ENCODE data around the gene SP3. TPM values are rescaled to one million over a fixed set of nuclear protein-coding genes. Genes with fewer than 3 reads are reported as not detected.

Gene SP3
- total RNA-seq, 1 donor from 2014 or later, result 210 TPM

DNA sequence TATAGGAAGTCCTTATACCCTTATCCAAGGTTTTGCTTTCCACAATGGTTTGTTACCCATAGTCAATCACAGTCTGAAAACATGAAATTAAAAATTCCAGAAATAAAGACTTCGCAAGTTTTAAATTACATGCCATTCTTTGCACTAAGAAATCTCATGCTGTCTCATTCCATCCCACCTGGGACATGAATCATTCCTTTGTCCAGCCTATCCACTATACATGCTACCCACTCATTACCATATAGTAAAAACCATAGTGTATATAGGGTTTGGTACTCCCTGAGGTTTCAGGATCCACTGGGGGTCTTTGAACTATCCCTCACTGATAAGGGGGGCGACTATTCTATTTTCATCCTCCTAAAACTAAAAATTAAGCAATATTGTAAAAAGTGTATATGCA, 17.0 kb downstream of the SP3 start:
- DNase-seq (ENCODE audit: low spot score), result no peak
- no peak overlapping the region for H3K4me2 ChIP-seq
- H3K27ac ChIP-seq, result no peak overlapping the region
- H3K4me1 ChIP-seq, result peaks cover 29% of the 10 kb centered on the region
- H3K36me3 Mint-ChIP-seq, result peaks cover 62% of the 10 kb centered on the region
- no peaks in the 10 kb centered on the region for H3K9me3 ChIP-seq (ENCODE audit: low read depth)
- H3K27me3 ChIP-seq, result no peaks in the 10 kb centered on the region
- H3K4me1 Mint-ChIP-seq, result peaks cover 3% of the 10 kb centered on the region
- no peaks in the 10 kb centered on the region for H3F3A ChIP-seq (ENCODE audit: low read depth)
- H3K4me3 Mint-ChIP-seq, result no peak overlapping the region
- no peak overlapping the region for H3K27ac Mint-ChIP-seq
- peaks cover 100% of the 10 kb centered on the region for H3K79me2 ChIP-seq (ENCODE audit: low read depth)
- no peak overlapping the region for H3K9ac ChIP-seq
- TF ChIP-seq EZH2phosphoT487 (IDR thresholded peaks at IDR 0.05) (no peak), EZH2 (IDR thresholded peaks at IDR 0.05) (no peak)
- TF ChIP-seq, protein P1, sequence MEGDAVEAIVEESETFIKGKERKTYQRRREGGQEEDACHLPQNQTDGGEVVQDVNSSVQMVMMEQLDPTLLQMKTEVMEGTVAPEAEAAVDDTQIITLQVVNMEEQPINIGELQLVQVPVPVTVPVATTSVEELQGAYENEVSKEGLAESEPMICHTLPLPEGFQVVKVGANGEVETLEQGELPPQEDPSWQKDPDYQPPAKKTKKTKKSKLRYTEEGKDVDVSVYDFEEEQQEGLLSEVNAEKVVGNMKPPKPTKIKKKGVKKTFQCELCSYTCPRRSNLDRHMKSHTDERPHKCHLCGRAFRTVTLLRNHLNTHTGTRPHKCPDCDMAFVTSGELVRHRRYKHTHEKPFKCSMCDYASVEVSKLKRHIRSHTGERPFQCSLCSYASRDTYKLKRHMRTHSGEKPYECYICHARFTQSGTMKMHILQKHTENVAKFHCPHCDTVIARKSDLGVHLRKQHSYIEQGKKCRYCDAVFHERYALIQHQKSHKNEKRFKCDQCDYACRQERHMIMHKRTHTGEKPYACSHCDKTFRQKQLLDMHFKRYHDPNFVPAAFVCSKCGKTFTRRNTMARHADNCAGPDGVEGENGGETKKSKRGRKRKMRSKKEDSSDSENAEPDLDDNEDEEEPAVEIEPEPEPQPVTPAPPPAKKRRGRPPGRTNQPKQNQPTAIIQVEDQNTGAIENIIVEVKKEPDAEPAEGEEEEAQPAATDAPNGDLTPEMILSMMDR (IDR thresholded peaks at IDR 0.05), result no peak
- H2AFZ ChIP-seq (replicated peaks), result no peak overlapping the region
- H4K20me1 ChIP-seq (ENCODE audit: low read depth), result peaks cover 98% of the 10 kb centered on the region
- H3K9me3 Mint-ChIP-seq, result peaks cover 34% of the 10 kb centered on the region
- H3K36me3 ChIP-seq, result peaks cover 15% of the 10 kb centered on the region
- no peaks in the 10 kb centered on the region for H3K27me3 Mint-ChIP-seq (ENCODE audit: insufficient read depth, low read depth)
- no peak overlapping the region for H3K4me3 ChIP-seq

DNA sequence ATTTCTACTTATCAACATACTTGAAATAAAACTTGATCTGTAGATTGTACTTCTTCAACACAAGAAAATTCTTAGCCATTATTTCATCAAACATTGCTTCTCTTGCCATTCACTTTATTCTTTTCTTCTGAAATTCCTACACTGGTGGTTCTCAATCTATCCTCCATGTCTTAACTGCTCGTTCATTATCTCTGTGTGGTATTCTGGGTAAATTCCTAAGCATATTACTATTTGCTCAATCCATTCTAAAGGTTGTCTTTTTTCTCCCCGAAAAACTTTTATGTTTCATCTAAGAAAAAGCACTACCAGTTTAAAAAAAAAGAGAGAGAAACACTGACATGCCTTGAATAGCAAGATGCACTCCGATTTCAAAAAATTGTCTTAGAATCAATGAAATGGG, 18.0 kb downstream of the SP3 start:
- no peaks in the 10 kb centered on the region for H3F3A ChIP-seq (ENCODE audit: low read depth)
- no peaks in the 10 kb centered on the region for H3K27me3 Mint-ChIP-seq (ENCODE audit: insufficient read depth, low read depth)
- H3K27ac ChIP-seq, result no peak overlapping the region
- no peak for DNase-seq (ENCODE audit: low spot score)
- H3K4me3 Mint-ChIP-seq, result no peak overlapping the region
- peaks cover 60% of the 10 kb centered on the region for H3K36me3 Mint-ChIP-seq
- TF ChIP-seq, protein P1 (IDR thresholded peaks at IDR 0.05), result no peak
- TF ChIP-seq EZH2phosphoT487 (IDR thresholded peaks at IDR 0.05) (no peak), EZH2 (IDR thresholded peaks at IDR 0.05) (no peak)
- H3K9ac ChIP-seq, result no peak overlapping the region
- no peak overlapping the region for H3K27ac Mint-ChIP-seq
- H3K9me3 ChIP-seq (ENCODE audit: low read depth), result no peaks in the 10 kb centered on the region
- peaks cover 25% of the 10 kb centered on the region for H3K9me3 Mint-ChIP-seq
- no peak overlapping the region for H3K4me3 ChIP-seq
- peaks cover 29% of the 10 kb centered on the region for H3K4me1 ChIP-seq
- no peaks in the 10 kb centered on the region for H3K27me3 ChIP-seq
- H3K36me3 ChIP-seq, result peaks cover 6% of the 10 kb centered on the region
- peaks cover 100% of the 10 kb centered on the region for H3K79me2 ChIP-seq (ENCODE audit: low read depth)
- H3K4me2 ChIP-seq, result no peak overlapping the region
- peaks cover 98% of the 10 kb centered on the region for H4K20me1 ChIP-seq (ENCODE audit: low read depth)
- peaks cover 3% of the 10 kb centered on the region for H3K4me1 Mint-ChIP-seq
- H2AFZ ChIP-seq (replicated peaks), result no peak overlapping the region

DNA sequence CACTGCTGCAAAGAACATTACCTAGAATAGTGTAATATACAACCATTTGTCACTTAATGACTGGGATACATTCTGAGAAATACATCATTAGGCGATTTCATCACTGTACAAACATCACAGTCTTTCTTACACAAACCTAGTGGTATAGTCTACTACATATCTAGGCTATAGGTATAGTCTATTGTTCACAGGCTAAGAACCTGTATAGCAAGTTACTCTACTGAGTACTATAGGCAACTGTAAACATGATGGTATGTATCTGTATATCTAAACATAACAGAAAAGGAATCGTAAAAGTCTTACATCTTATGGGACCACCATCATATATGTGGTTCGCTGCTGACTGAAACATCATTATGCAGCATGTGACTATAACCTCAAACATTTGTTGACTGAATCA, 21.4 kb downstream of the SP3 start:
- H3K36me3 Mint-ChIP-seq, result peaks cover 58% of the 10 kb centered on the region
- H3K4me3 Mint-ChIP-seq, result no peak overlapping the region
- H3K36me3 ChIP-seq, result no peaks in the 10 kb centered on the region
- no peak overlapping the region for H2AFZ ChIP-seq (replicated peaks)
- H3K9ac ChIP-seq, result no peak overlapping the region
- TF ChIP-seq, protein P1 (IDR thresholded peaks at IDR 0.05), result no peak
- TF ChIP-seq EZH2phosphoT487 (IDR thresholded peaks at IDR 0.05), result no peak
- TF ChIP-seq EZH2 (IDR thresholded peaks at IDR 0.05), result no peak
- no peaks in the 10 kb centered on the region for H3K4me1 ChIP-seq
- H3F3A ChIP-seq (ENCODE audit: low read depth), result no peaks in the 10 kb centered on the region
- no peak for DNase-seq (ENCODE audit: low spot score)
- no peak overlapping the region for H3K27ac ChIP-seq
- no peaks in the 10 kb centered on the region for H3K27me3 ChIP-seq
- H3K9me3 Mint-ChIP-seq, result peaks cover 13% of the 10 kb centered on the region
- H3K4me1 Mint-ChIP-seq, result peaks cover 6% of the 10 kb centered on the region
- no peaks in the 10 kb centered on the region for H3K27me3 Mint-ChIP-seq (ENCODE audit: insufficient read depth, low read depth)
- H3K4me2 ChIP-seq, result no peak overlapping the region
- no peaks in the 10 kb centered on the region for H3K9me3 ChIP-seq (ENCODE audit: low read depth)
- no peak overlapping the region for H3K27ac Mint-ChIP-seq
- H4K20me1 ChIP-seq (ENCODE audit: low read depth), result peaks cover 98% of the 10 kb centered on the region
- peaks cover 100% of the 10 kb centered on the region for H3K79me2 ChIP-seq (ENCODE audit: low read depth)
- H3K4me3 ChIP-seq, result no peak overlapping the region
